A673 (cell line): ENCODE measurements around the gene SMIM30.

Experiments used
- EZH2 ChIP-seq: fragments of 200-600 bp; sonication (generic); IDR thresholded peaks from 2 replicates; pipeline ENCODE4 v1.6.1; 2017; ENCODE audit warnings: borderline replicate concordance, low read depth, mild to moderate bottlenecking, mixed read lengths, antibody characterized with exemption, low read length; ENCODE audit not compliant: poor library complexity, severe bottlenecking
- TF ChIP-seq, protein P1 (sequence below): fragments of 300-800, 200-600 bp; sonication (generic); conservative IDR thresholded peaks from 2 replicates; pipeline ENCODE4 v1.5.1; 2017; ENCODE audit warnings: low read depth, mild to moderate bottlenecking, antibody characterized with exemption, low read length, moderate library complexity, mixed read lengths

- TF ChIP-seq, protein P1, sequence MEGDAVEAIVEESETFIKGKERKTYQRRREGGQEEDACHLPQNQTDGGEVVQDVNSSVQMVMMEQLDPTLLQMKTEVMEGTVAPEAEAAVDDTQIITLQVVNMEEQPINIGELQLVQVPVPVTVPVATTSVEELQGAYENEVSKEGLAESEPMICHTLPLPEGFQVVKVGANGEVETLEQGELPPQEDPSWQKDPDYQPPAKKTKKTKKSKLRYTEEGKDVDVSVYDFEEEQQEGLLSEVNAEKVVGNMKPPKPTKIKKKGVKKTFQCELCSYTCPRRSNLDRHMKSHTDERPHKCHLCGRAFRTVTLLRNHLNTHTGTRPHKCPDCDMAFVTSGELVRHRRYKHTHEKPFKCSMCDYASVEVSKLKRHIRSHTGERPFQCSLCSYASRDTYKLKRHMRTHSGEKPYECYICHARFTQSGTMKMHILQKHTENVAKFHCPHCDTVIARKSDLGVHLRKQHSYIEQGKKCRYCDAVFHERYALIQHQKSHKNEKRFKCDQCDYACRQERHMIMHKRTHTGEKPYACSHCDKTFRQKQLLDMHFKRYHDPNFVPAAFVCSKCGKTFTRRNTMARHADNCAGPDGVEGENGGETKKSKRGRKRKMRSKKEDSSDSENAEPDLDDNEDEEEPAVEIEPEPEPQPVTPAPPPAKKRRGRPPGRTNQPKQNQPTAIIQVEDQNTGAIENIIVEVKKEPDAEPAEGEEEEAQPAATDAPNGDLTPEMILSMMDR = no peak
- TF ChIP-seq EZH2 = no peak
These were observed 15.7 kb upstream of the SMIM30 start for GRCh38 chr7:113134025-113134424.
